ENCODE results near the gene USP47.

The USP47 gene

GRCh38 chr11:12007230-12007593 is 165.4 kb downstream of the USP47 start:
- peak overlapping the region; percentile 66 for H3K4me3 Mint-ChIP-seq
- no peaks in the 10 kb centered on the region for H3K36me3 Mint-ChIP-seq
- no peak overlapping the region for H3K27ac Mint-ChIP-seq
- no peaks in the 10 kb centered on the region for H3K9me3 Mint-ChIP-seq (ENCODE audit: low read depth)
- H3K27me3 Mint-ChIP-seq, result peaks cover 50% of the 10 kb centered on the region
- peaks cover 14% of the 10 kb centered on the region for H3K4me1 Mint-ChIP-seq (ENCODE audit: low read depth)

- Mint-ChIP-seq H3K9me3 (ENCODE audit: low read depth) (no peaks in the 10 kb centered on the region), H3K27me3 (peaks cover 50% of the 10 kb centered on the region), H3K27ac (no peak within 1 kb of the TSS), H3K4me3 (peak within 1 kb of the TSS; percentile 80), H3K4me1 (ENCODE audit: low read depth) (peaks cover 14% of the 10 kb centered on the region), H3K36me3 (no peaks in the 10 kb centered on the region)
Measured at GRCh38 chr11:12007769-12008737, 166.3 kb downstream of the USP47 start, which contains the start of gene DKK3. Gene DKK3 (minus strand): TSS chr11:12008626. CDS start chr11:12008582, 44 bp downstream.

Measured in activated naive CD8-positive, alpha-beta T cell (primary cell).